HG03280 (cell line): Measurements from ENCODE around the gene IGFBP2.

Experiments used
- ATAC-seq: cut with Tn5 transposase; IDR thresholded peaks from one replicate; pipeline ENCODE4 v1.9.1; 2021; ENCODE audit warnings: mild to moderate bottlenecking, moderate library complexity; ENCODE audit not compliant: unreplicated experiment

The IGFBP2 gene

DNA sequence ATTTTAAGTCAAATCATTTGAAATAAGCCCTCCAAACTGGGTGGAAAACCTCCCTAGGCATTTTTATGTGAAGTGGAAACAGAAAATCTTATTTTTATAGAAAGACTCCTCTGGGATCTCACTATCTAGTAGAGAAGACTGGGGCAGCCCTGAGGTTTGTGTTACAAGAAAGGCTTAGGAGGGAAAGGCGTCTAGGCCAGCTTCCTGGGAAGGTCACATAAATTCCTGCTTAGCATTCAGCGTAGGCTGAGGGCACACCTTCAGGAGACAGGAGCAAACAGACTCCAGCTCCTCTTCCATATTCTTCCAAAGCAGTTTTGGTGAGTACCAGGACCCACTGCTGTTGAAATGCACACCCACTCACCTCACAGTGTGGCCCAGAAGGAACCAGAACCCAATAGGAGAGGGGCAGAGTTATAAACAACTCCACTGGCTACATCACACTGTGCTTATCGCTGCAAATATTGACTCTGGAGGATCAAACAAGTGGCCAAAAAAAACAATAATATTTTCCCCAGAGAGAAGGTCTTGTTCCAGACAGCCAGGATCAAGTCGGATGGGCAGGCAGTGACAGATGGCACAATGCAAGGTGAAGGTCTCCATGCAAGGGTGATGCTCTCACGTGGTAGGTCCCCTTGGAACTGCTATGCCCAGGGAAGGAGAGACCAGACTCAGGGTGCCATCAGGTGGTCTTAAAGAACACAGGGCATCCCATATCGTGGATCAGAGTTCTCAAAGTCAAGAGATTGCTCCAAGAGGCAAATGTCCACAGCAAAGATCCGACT lies 17.7 kb upstream of the IGFBP2 start:
- no peak for ATAC-seq

DNA sequence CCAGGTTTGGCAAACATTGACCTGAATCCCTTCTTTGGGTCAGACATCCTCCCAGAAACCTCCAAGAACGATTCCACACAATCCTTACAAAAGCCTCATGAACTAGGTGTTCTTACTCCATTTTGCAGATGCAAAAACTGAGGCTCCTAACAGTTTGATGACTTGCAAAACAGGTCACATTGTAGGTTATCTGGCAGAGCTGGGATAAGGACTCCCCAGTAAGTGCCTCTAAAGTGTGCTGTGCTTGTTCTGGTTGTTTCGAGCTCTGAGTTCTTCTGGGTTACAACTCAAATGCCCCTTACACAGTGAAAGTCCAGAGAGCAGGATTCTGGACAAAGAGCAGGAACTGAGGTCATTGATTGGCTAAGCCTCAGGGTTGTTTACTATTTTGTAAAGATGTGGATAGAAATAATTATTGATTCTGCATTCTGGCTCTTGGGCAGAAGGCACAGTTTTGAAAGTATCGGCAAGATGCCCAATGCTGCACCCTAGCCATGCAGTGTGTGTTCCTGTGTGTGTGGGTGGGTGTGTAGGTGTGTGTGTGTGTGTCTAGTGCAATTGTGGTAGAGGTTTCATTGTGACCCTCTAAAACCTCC lies 17.0 kb upstream of the IGFBP2 start:
- no peak for ATAC-seq

DNA sequence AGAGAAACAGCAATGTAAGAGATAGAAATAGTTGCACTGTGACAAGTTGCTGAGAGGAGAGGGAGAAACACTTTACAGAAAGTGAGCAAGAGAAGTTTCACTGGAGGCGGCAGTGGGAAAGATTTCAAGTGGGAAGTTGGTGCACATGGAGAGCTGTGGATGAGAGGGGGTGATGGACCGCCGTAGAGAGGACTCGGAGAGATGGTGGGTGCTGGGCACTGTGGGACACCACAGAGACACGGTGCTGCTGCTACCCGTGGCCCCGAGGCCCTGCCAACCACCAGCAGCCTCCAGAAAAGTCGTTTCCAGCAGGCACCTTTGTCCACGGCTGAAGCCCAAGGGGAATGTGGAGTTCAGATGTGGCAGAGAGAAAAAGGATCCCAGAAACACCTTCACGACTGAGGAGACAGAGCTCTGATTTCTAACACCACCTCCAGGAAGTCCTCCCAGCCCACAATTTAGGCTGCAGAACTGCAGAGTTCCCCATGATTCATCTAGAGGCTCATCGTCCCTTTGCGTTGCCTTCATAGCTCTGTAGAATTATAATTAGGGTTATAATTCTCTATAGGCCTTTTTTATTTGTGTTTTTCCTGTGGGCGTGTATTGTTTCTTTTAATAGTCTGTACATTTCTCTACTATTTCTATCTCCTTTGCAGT lies 15.9 kb upstream of the IGFBP2 start:
- no peak for ATAC-seq

DNA sequence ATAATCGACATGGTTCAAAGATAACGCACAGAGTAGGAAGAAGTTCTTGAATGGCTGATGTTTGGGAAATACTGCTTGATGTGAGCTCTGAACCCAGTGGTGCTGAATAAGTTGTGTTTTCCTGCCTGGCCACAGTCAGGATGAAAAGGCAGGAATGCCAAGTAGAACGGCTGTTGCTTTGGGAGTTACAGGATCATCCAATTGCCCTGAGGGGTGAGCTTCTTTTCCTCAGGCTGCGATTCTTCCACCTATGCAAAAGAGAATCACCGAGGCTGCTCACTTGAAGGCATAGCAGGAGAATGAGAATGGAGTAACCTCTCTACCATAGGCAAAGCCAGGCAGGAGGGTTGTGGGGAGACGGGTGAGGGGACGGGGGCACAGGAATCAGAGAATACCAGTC lies 14.4 kb upstream of the IGFBP2 start:
- no peak for ATAC-seq

DNA sequence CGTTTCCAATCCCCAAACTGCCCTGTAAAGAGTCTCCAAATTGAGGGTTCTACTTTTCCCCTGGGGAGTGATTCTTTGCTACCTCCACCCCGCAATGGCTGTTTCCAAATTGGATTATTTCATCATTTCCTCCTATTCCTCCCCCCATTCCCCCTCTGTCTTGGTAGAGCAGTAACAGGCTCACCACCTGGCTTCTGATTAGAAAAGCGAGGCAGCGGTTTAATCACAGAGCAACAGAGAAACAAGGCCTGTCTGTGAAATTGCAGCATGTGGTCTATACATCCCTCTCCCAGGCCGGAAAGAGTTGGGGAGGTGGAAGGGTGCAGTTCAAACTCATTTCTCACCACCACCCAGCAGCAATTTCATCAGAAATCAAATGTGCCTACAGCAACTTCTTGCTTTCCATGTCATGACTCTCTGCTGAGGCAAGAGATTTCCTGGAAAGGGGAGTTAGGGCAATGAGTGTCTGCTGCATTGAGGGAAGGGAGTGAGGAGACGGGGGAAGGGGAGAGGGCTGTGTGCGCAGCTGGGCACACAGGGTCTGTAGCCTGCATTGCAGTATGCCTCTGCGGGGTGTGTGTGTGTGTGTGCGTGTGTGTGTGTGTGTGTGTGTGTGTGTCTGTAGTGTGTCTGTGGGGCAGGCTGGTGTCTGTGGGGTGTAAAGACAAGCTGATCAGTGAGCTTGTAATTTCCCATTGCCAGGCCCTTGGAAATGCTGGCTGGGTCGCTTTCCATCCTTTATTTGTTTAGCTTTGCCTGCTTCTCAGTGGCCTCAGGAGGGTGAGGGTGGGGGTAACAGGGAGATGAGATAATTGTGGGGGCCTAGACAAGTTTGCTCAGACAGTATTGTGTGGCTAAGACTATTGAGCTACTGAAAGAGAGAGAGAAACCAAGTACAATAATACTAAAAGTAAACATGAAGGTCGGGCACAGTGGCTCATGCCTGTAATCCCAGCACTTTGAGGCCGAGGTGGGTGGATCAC lies 13.5 kb upstream of the IGFBP2 start:
- no peak for ATAC-seq

DNA sequence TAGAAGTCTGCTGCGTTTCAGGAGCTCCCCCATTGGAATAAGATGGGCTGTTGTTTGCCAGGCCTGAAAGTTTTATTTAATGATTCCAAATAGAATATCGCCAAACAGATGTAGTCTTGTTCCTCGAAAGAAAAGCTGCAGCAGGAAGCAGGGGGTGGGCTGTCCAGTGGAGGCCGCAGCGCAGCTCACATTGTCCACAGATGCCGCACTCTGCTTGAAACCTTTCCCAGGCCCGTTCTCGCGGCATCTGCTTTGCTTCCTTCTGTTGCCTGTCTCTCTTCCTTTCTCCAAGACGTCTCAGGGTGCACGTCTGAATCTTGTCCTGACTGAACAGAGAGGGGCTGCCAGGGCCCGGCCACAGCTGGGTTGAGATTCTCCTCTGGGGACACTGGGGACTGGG lies 12.4 kb upstream of the IGFBP2 start:
- no peak for ATAC-seq

DNA sequence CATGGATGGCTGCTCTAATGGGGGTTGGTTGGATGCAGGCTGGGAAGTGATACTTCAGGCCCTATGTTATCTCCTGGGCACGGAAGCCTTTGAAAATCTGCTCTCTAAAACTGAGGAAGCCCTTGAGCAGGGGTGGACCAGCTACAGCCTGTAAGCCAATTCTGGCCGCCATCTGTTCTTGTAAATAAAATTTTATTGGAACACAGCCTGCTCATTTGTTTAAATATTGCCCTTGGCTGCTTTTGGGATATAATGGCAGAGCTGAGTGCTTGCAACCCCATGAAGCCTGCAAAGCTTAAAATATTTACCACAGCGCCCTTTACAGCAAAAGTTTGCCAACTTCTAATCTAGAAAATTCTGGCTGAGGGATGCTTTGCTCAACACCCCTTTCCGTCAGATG lies 11.9 kb upstream of the IGFBP2 start:
- no peak for ATAC-seq

DNA sequence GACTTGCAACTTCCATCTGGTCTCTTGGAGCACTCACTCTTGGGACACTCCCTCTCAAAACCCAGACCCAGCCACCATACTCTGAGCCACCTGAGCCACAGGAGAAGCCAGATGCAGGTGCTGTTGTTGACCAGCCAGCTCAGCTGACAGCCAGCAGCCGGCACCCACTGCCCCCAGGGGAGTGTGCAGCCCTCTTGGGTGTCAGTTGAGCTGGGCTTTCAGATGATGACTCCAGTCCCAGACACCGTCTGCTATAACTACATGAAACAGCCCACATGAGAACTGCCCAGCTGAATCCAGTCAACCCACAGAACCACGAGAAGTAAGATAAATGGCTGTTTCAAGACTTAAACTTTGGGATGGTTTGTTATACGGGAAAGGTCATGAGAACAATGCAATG lies 10.7 kb upstream of the IGFBP2 start:
- no peak for ATAC-seq

DNA sequence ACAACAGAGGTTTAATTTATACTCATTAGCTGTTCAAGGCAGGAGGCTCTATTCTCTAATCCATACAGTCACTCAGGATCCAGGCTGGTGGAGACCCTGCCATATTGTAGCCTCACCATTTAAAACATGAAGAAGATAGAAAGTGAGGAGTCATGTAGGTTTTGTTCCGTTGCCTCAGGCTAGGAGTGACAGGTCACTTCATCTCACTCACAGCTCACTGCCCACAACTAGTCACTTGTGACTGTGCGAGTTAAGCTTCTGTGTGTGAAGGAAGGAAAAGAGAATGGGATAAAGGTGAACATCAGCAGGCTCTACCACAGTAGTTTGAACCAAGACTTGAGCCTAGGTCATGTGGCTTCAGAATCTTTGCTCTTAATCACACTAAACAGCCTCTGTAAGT lies 9.0 kb upstream of the IGFBP2 start:
- ATAC-seq: no peak

DNA sequence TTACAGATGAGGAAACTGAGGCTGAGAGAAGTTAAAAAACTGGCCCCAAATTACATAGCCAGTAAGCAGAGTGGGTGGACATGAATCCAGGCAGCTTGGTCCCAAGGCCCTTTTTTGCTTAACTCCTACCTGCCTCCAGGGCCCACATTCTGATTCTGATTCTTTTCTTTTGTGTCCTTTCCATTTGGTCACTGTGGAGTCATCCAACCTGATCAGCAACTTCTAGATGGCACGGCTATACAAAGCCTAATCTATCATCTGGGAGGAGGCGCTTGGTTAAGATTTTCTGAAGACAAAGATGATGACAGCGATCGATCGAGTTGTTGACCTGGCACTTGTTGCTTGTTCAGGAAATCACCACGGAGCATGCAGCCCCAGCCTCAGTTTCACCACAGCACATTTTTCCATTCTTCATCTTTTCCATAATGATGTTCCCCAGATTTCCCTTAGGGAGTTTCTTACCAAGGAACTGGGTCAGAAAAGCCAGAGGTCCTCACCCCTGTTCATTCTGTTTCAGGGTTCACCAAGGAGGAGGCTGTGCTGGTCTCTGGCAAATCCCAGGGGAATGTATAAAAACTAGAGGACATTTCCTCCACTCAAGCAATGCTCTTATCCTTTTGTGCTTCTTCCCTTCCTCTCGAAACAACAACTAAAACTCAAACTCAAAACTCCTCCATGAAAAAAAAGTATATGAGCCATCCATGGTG lies 6.9 kb upstream of the IGFBP2 start:
- ATAC-seq: no peak

DNA sequence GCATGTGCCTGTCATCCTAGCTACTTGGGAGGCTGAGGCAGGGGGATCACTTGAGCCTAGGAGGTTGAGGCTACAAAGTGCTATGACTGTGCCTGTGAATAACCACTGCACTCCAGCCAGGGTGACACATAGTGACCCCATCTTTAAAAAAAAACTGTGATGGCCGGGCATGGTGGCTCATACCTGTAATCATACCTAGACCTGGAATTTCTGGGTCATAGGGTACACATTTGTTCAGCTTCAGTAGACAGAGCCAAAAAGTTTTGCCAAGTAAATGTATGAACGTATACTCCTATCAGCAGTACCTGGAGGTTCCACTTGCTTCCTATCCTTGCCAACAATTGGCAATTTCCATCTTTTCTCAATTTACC lies 6.4 kb upstream of the IGFBP2 start:
- ATAC-seq: no peak

DNA sequence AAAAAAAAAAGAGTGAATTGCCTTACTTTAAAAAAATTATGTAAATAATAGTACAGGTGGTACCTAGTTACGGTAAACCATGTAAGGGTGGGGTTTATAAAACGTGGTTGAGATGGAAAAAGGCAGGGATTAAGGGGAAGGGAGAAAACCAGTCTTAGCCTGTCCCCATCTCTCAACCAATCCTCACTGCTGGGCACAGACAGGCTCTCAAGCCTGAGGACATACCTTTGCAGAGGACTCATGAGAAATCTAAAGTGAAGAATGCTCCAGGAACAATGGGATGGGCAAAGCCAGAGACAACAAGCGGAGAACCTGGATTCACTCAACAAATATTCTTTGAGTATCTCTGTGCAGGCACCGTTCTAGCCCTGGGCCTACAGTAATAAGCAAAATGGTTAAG lies 3.4 kb upstream of the IGFBP2 start:
- ATAC-seq: no peak

DNA sequence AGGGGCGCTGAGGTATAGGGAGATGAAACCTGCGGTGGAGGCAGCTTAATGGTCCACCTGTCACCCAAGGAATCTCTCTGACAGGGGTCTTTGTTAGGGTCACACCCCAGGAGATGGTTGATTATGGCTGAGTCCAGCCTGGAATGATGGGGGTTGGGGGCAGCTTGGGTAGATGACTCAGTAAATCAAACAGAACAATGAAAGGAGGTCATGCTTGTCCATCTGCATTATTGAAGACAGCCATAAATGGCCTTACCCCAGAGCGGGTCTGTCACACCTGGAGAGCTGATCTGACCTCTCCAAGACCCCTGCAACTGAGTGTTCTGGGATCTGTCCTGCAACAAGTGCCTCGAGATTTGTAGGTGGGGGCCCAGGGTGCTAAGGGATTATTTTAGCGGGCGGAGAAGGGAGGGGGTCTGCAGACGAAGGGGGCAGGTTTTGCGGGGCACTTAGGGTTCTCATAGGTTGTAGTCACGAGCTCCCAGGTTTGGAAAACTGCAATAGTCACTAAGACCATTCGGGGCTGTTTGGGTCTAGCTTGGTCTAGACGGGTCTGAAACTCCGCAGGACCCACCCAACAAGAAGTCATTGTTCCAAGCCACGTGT lies 771 bp upstream of the IGFBP2 start:
- ATAC-seq: no peak

DNA sequence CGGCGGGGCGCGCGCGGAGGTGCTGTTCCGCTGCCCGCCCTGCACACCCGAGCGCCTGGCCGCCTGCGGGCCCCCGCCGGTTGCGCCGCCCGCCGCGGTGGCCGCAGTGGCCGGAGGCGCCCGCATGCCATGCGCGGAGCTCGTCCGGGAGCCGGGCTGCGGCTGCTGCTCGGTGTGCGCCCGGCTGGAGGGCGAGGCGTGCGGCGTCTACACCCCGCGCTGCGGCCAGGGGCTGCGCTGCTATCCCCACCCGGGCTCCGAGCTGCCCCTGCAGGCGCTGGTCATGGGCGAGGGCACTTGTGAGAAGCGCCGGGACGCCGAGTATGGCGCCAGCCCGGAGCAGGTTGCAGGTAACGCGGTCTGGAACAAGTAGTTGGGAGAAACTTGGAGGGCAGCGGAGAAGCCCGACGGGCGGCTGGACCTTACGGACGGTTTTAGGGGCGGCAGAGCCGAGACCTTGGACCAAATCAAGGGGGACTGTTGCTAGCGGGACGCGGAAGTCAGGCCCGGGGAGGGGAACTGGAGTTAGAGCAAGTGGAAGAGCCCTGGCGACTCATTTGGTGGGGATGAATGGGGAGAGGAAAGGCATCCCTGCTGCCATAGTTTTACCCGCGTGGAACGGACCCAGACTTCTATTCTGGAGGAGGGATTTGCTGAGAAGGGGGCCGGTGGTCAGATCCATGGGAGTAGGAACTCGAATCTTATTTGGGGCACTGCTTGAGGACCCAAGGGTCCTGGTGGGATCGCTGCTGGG lies 573 bp downstream of the IGFBP2 start:
- ATAC-seq: no peak

DNA sequence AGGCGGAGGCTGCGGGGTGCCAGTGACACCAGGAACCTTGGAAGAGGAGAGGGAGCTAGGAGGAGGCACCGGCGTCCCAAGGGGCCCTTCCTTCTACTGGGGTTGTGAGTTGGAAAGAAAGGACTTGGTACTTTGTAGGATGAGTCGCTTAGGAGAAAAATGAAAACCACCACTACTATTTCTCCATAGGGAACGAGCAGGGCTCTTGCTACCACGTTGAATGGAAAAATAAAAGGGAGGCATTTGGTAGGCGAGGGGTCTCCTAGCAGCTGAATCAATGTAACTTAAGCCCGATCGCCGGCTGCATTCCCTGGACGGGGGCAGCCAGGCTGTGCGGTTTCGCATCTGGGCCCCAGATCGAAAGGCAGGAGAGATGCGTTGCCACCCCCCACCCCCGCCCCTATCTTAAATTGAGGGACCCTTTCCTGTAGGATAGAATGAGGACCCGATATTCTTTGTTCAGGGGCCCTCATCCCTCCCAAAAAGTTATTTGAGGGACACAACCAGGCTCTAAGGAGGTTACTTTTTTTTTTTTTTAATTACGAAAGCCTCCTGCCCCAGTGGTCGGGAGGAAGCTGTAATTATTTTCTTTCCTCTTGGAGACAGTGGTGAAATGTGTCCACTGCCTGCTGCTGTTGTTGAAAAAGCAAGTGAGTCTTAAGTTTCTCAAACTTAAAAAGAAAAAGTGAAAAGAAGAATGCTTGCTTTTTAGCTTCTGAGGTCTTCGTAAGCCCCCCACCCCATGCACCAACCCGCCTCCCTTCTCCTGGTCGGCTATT lies 1.3 kb downstream of the IGFBP2 start:
- no peak for ATAC-seq

DNA sequence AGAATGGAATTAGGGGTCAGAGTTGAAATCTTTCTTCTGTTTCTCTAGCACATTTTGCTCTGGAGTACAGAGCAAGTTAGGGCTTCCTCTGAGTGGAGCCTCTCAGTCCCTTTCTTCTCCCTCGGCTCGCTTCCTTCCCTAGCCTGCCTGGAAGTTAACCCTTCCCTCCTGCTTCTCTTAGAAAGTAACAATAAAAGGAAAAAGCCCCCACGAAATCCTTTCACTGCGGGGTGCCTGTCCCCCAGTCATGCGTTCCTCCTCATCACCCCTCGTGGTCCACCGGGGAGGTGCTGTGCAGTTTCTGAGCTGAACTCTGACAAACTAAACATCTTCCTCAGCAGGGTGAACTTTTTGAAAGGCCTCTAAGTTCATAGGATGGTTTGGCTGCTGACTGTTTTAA lies 2.0 kb downstream of the IGFBP2 start:
- no peak for ATAC-seq

DNA sequence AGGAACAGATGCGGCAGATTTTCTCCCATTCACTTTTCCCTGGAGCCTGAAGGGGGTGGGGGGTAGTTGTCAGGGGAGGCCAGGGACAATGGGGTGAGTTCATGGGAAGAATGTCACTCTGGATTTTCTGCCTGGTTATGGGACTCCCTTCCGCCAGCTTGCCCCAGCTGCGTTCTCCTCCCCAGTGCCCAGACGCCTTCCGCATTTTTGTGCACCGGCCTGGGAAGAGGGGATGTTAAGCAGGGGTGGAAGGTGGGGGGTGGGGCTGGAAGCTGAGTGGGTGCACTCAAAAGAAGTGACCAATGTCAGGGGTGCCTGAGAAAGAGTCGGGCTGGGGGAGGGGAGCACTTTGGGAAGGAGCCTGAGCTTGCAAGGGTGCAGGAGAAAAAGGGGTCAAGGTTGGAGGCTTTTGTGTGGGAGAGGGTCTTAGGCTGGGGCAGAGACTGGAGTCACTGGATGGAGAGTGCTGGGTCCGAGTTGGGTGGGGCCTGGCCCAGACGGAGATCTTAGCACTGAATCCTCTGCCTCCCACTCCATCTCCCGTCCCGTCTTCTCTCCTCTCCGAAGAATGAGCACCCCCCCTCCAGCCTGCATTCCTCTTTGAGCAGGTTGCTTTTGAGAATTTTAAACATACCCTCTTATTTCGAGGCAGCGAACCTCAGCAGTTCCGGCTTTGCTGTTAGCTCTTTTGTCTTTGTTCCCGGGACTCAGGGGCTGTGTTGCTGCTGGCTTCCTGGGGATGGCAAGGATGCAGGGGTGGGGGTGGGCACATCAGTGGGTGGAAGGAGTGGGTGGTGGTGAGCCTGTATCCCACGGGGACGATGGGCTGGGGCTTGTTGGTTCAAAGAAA lies 2.7 kb downstream of the IGFBP2 start:
- ATAC-seq: no peak
